ENCODE measurements around the gene ATXN7L3.

Gene ATXN7L3

DNA sequence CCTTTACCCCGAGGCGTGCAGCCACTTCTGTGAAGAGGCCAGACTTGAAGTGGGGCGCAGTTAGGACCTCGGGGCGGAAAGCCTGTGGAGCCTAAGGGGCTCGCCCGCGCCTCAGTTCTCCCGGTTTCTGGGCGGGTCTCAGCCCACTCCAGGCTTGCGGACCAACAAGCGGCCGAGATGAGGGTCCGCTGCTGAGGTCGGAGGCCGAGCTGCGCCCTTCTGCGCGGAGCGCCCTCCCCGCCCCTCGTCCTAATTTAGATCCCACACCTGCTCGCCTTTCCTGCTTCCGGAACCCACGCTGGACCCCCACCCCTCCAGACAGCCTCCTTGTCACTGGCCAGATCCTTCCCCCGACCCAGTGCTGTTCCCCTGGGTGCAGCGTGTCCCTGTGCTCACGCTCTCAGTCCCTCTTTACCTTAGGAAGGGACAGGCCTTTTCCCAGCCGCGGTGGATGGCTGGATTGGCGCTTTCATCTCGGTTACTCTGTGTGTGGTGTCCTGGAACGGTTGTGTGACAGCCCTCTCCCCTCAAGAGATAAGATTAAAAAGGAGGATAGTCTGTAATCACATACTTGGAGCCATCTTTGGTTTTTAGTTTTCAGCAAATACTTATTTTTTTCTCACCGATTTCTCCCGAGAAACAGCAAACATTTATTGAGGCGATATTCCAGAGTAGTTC is 933 bp upstream of the ATXN7L3 start:
- no peak for DNase-seq

DNA sequence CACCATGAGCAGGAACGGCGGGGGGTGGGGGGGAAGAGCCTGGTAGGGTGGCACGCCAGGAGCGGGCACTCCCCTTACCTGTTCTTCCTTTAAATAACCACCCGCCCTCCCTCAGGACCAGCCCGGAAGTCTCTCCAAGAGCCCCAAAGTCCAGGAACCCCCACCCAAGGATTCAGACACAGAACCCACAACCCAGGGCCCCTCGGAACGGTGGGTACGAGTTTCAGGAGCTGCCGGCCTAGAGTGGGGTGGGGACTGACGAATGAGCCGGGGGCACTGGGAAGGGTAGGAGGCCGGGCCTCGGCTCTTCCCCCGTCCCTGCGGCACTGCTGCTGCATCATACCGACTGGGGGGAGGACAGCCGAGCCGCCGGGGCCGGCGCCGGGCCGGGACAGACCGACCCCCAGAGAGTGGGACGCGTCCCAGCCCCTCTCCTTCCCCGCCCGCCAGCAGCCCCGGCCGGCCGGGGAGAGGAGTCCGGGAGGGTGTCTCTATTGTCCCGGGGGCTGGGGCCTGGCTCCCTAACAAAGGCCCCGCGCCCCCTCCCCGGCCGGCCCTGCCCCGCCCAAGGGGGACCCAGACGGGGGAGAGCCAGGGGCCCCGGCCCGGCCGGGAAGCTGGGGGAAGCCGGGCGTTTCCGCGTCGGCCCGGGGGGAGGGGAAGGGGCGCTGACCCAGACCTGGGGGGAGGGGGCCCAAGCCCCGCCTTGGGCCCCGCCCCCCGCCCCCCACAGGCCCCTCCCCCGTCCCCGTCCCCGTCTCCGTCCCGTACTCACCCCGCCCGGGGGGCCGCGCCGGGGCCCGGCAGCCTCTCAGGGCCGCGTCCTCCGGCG is 747 bp downstream of the ATXN7L3 start:
- peak; percentile 67 for DNase-seq

- DNase-seq, result peak; percentile 81
These were observed 1.5 kb downstream of the ATXN7L3 start for GRCh38 chr17:44197980-44198720.

GRCh38 chr17:44197107-44197506 is 2.6 kb downstream of the ATXN7L3 start:
- DNase-seq, result no peak

DNA sequence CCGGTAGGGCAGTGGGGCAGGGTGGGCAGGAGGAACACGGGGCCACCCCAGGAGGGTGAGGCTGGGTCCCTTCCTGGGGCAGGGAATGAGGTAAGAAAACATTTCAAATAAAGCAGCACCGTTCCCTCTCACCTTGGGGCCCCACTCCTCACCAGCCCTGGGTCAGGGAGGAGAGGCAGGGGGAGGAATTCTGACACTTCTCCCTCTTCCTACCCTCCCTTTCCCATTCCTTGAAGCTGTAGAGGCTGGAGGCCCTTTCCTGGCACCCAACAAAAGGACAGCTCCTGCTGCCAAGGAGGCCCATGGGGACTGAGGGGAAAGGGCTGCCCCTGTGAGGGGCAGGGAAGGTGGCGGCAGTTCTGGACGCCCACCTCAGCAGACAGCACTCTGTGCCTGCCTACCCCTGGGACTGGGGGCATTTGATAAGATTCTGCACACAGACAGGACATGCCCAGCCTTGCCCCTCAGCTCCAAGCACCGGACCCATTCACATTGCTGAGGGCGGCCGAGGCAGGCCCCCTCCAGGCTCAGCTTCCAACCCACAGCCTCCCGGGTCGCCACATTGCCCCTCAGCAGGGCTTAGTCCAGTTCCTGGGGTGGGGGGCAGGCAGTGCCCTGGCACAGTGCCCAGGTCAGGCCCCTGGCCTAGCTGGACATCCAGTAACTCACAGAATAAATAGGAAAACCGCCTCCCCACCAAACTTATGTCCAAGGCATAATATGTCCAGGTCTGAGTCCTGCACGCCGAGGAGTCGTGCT is 6.2 kb downstream of the ATXN7L3 start:
- DNase-seq, result no peak

DNA sequence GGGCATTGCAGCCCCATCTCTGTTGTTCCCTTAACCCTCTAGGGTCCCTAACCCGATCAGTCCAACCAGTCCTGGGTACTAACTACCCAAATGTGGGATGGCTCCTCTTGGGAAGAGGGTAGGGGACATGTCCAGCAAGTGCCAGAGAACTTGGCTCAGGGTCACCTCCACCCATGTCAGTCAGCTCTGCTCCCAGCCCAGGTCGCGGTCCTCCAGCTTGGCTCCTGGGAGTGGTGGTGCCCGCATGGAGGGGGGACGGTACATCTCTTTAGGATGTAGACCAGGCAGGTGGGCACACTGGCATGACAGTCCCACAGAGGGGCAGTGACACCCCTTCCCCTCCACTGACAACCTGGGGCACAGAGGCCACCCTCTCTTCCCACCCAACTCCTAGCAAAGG is 6.9 kb downstream of the ATXN7L3 start:
- no peak for DNase-seq

DNA sequence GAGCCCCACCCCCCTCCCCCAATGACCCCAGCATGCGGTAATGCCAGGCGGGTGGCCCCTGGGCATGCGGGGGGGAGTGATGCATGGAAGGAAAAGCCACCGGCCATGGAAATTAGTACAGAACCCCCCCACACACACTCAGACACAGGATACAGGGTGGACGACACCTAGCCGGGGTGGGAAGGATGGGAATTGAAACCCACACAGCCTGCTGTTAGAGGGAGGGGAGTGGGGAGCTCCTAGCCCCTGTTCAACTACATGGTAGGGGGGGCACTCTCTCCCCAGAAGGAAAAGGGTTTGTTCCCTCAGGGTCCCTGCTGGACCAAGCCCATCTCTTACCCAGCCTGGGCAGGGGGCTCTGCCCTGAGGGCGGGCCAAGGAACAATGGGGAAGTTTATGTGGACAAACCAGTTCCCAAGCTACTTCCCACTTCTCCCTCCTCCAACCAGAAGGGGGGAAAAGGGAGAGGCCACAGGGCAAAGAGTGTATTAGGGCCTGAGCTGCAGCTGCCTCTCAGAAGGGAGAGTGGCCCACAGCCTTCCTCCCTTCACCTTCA is 7.7 kb downstream of the ATXN7L3 start:
- DNase-seq, result no peak

DNA sequence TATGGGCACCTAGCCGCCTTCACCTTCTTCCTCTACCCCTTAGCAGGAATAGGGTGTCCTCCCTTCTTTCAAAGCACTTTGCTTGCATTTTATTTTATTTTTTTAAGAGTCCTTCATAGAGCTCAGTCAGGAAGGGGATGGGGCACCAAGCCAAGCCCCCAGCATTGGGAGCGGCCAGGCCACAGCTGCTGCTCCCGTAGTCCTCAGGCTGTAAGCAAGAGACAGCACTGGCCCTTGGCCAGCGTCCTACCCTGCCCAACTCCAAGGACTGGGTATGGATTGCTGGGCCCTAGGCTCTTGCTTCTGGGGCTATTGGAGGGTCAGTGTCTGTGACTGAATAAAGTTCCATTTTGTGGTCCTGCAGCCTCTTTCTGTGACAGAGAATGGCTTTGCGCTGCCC is 8.3 kb downstream of the ATXN7L3 start:
- DNase-seq, result no peak

- no peak for DNase-seq
These were observed 9.2 kb downstream of the ATXN7L3 start for GRCh38 chr17:44190481-44190880.

- DNase-seq, result no peak
These were observed 10.9 kb downstream of the ATXN7L3 start for GRCh38 chr17:44188576-44189403.

- DNase-seq, result peak; percentile 67
These were observed 12.4 kb downstream of the ATXN7L3 start for GRCh38 chr17:44187131-44187899.

GRCh38 chr17:44186307-44187130 is 13.2 kb downstream of the ATXN7L3 start, which contains the start of gene TMUB2:
Gene TMUB2 (plus strand): TSS chr17:44186972. CDS start chr17:44187709, 737 bp downstream.
- DNase-seq, result peak; percentile 99

DNA sequence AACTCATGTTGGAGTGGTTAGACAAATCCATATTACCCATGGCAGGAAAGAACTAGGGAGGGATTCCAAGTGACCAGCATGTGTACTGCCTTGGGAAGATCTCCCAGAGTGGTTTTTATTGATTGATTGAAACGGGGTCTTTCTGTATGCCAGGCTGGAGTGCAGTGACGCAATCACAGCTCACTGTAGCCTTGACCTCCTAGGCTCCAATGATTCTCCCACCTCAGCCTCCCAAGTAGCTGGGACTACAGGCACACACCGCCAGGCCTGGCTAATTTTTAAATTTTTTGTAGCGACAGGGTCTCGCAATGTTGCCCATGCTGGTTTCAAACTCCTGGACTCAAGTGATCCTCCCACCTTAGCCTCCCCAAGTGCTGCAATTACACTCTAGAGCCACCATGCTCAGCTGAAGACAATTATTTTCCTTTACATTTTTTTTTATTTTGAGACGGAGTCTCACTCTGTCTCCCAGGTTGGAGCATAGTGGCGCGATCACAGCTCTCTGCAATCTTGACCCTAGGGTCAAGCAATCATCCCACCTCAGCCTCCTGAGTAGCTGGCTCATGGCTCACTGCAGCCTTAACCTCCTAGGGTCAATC is 15.4 kb downstream of the ATXN7L3 start:
- DNase-seq, result no peak

DNA sequence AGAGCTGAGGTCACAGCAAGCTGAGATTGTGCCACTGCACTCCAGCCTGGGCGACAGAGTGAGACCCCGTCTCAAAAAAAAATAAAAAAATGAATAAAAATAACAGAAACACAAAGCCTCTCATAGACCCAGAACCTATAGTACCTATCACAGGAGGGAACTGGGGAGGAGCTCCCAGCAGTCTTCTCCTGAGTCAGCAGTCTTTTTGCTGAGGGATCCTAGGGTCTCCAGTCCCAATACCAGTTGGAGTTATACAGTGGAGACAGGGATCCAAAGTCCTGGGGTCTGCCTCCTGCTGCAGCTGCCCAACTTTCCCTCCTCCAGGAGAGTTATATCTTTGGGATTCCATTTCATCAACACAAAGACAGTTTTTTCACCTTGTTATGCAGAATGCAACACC is 16.7 kb downstream of the ATXN7L3 start:
- no peak for DNase-seq

GRCh38 chr17:44178133-44178532 is 21.6 kb downstream of the ATXN7L3 start:
- DNase-seq, result no peak

DNA sequence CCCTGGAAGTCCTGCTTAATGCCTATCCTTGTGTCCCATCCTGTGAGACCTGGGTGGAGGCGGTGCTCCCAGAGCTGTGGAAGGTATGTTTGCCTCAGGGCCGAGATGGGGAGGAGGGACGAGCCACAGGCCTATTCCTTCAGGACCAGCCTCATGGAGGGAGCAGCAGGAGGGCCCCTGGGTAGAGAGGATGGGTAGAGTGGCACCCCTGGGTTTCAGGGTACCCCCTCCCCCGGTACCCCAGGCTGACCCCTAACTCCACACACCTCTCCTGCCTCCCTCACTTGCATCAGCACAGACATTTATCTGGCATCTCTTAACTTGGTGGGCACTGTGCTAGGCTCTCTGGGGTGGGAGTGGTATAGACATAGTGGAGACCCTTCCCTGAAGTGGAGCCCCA is 22.0 kb downstream of the ATXN7L3 start:
- no peak for DNase-seq

DNA sequence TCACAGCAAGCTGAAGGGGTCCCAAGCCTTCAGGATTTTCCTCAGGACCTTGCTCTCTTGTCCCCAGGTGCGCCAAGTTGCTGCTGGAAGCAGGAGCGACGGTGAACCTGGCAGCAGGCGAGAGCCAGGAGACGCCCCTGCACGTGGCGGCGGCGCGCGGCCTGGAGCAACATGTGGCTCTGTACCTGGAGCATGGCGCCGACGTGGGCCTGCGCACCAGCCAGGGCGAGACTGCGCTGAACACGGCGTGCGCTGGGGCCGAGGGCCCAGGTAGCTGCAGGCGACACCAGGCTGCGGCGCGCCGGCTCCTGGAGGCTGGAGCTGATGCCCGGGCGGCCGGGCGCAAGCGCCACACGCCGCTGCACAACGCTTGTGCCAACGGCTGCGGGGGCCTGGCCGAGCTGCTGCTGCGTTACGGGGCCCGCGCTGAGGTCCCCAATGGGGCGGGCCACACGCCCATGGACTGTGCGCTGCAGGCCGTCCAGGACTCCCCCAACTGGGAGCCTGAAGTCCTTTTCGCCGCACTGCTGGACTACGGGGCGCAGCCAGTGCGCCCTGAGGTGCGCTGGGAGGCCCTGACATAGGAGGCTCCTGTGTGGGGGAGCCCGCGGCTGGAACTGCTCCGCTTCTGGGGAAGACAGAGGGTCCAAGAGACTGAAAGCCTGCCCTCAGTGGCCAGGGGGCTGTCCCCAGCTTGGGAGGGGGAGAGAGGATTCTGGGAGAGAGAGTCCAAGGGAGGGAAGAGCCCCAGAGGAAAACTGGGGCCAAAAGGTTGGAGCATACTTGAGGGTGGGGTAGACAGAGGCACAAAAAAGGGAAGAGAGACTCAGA is 22.8 kb downstream of the ATXN7L3 start:
- no peak for DNase-seq

DNA sequence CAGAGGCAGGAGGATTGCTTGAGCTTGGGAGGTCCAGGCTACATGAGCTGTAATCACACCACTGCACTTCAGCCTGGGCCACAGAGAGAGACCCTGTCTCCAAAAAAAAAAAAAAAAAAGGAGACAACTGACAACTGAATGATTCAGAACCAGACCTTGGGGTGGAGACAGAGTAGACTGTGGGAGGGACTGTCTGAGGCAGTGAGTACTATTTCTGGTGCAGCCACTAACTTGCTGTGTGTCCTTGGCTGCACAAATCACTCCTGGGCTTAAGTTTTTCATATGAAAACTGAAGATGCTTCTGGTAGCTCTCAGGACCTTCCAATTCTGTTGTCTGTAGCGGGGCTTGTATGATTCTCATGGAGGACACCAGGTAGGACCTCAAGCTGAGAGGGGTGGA is 23.4 kb downstream of the ATXN7L3 start:
- DNase-seq, result no peak

Data from CD4-positive, alpha-beta T cell treated with Interleukin-10 for 1 hour (primary cell).